ENCODE measurements around the gene RPE65. TPM values are rescaled to one million over a fixed set of nuclear protein-coding genes. Genes with fewer than 3 reads are reported as not detected.

Gene RPE65
- total RNA-seq (2012; rRNA removed): under 0.01 TPM in 1 of 2 replicates, not detected in the other
- polyA plus RNA-seq (2012; rRNA removed): not detected in 2 replicates
- polyA plus RNA-seq (2012; cell fraction: cytosol; rRNA removed): not detected in 2 replicates
- not detected in 2 replicates for polyA plus RNA-seq (2012; cell fraction: nucleus; rRNA removed; ENCODE audit: low replicate concordance)
- not detected for Bru-seq, nascent RNA
- BruChase-seq, experiment 1, labeled RNA remaining after a 6-hour chase: percentile 7 among the genes with signal in this experiment
- BruChase-seq, experiment 2, labeled RNA remaining after a 2-hour chase: not detected
- long read RNA-seq: 0 reads

DNA sequence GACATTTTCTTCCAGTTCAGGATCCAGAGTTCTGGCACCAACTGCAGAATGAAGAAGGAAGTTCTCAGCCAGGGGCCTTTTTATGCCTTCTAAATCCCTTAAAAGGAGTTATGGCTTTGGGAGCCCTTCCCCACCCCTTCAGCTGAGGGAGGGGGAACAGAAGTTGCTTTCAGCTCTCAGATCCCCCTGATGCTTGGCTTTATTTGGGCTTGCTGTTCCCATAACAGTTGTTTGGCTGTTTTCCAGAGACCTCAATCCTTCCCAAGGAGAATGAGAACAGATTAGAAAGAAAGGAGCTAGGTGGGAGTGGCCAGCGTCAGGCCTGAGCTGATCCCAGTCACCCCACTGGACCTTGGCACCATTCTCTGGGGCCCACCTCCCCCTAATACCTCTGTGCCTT is at the start of gene RPE65:
TSS of gene RPE65 (minus strand) at position 54 of the 400 bp plus-strand sequence. CDS start at position 5, 49 bp downstream.
- Histone ChIP-seq H3K23ac (ENCODE audit: low read depth, low read length) (no peak within 1 kb of the TSS), H3K56ac (ENCODE audit: extremely low read depth, insufficient read depth, low read length) (no peak within 1 kb of the TSS), H2AK9ac (replicated peaks; ENCODE audit: low read depth, low read length, poor library complexity) (no peak within 1 kb of the TSS), H3K27me3 (ENCODE audit: control insufficient read depth, insufficient read depth, low read length) (no peaks in the 10 kb centered on the region), H3K9ac (ENCODE audit: low read depth, low read length) (no peak within 1 kb of the TSS), H3K79me1 (ENCODE audit: low read depth in 1 of 2, low read length in 2 of 2) (no peaks in the 10 kb centered on the region), H4K91ac (ENCODE audit: insufficient read depth, low read depth, low read length) (no peak within 1 kb of the TSS), H3K4me2 (ENCODE audit: low read depth, low read length) (no peak within 1 kb of the TSS), H2AK5ac (ENCODE audit: low read depth, low read length) (no peak within 1 kb of the TSS), H3K4me1 (ENCODE audit: control insufficient read depth, insufficient read depth, low read length) (no peaks in the 10 kb centered on the region), H3K9me3 (ENCODE audit: control insufficient read depth, insufficient read depth, low read length) (no peaks in the 10 kb centered on the region), H3K9me1 (ENCODE audit: insufficient read depth, low read length) (no peaks in the 10 kb centered on the region; the same call in 1 of the 2 replicates), H3K14ac (replicated peaks; ENCODE audit: low read depth, low read length) (no peak within 1 kb of the TSS; the same call in 1 of the 2 replicates), H2BK5ac (ENCODE audit: low read depth, low read length, poor library complexity, severe bottlenecking) (no peak within 1 kb of the TSS), H4K20me1 (ENCODE audit: insufficient read depth, low read length) (no peaks in the 10 kb centered on the region), H2BK20ac (ENCODE audit: low read depth, low read length) (no peak within 1 kb of the TSS), H3K4me3 (ENCODE audit: insufficient read depth, low read depth, low read length) (no peak within 1 kb of the TSS), H2BK120ac (ENCODE audit: low read depth, low read length) (no peak within 1 kb of the TSS), H2AFZ (replicated peaks; ENCODE audit: low read length, poor library complexity) (no peak within 1 kb of the TSS), H4K8ac (ENCODE audit: low read depth in 2 of 2, low read length in 2 of 2) (no peak within 1 kb of the TSS), H3K4ac (ENCODE audit: low read depth, low read length) (no peak within 1 kb of the TSS), H2BK15ac (ENCODE audit: low read depth, low read length) (no peak within 1 kb of the TSS), H3K36me3 (ENCODE audit: control insufficient read depth, insufficient read depth, low read length) (no peaks in the 10 kb centered on the region), H3K18ac (ENCODE audit: low read depth, low read length) (no peak within 1 kb of the TSS), H3K27ac (ENCODE audit: insufficient read depth, low read length) (no peak within 1 kb of the TSS), H4K5ac (ENCODE audit: low read depth, low read length) (no peak within 1 kb of the TSS)
- BruUV-seq (replicated peaks): no TSS peak
- in situ Hi-C loops (cut with MboI; ENCODE audit: low sequenced_read_pairs) (loop anchor here (25.0 kb wide), 1 partner anchor 1287 kb away; no protein-coding TSS in a partner anchor), dilution Hi-C loops (cut with HindIII; ENCODE audit: low sequenced_read_pairs, unreplicated experiment) (no loop called here), intact Hi-C loops (cut with micrococcal nuclease) (loop anchor here (10.0 kb wide), 1 partner anchor 215 kb away; the partner anchor contains the start of gene WLS)
- CTCF ChIA-PET: interaction anchor here (0.5 kb wide), 1 partner anchor 107 kb away, joined by 3 read pairs; no protein-coding TSS in a partner anchor
- DNase-seq (no peak), ATAC-seq (ENCODE audit: low read depth) (no peak)
- POLR2A ChIA-PET (ENCODE audit: unreplicated experiment): no interaction called here
- WGBS, 2 experiments (ENCODE audit: extremely low coverage in 2 of 2, insufficient read length in 1 of 2): no CpG with 5 or more reads among the region's 1 CpG
- TF ChIP-seq, protein P1, sequence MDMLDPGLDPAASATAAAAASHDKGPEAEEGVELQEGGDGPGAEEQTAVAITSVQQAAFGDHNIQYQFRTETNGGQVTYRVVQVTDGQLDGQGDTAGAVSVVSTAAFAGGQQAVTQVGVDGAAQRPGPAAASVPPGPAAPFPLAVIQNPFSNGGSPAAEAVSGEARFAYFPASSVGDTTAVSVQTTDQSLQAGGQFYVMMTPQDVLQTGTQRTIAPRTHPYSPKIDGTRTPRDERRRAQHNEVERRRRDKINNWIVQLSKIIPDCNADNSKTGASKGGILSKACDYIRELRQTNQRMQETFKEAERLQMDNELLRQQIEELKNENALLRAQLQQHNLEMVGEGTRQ (IDR thresholded peaks at IDR 0.05; ENCODE audit: low read depth, low read length): no peak
- TF ChIP-seq POLR2A (IDR thresholded peaks at IDR 0.05; ENCODE audit: low read depth, low read length): no peak
- no peak for TF ChIP-seq SMC3 (IDR thresholded peaks at IDR 0.05; ENCODE audit: low read depth, low read length)
- TF ChIP-seq CEBPB (IDR thresholded peaks at IDR 0.05; ENCODE audit: low read depth, low read length): no peak
- TF ChIP-seq, protein P2, sequence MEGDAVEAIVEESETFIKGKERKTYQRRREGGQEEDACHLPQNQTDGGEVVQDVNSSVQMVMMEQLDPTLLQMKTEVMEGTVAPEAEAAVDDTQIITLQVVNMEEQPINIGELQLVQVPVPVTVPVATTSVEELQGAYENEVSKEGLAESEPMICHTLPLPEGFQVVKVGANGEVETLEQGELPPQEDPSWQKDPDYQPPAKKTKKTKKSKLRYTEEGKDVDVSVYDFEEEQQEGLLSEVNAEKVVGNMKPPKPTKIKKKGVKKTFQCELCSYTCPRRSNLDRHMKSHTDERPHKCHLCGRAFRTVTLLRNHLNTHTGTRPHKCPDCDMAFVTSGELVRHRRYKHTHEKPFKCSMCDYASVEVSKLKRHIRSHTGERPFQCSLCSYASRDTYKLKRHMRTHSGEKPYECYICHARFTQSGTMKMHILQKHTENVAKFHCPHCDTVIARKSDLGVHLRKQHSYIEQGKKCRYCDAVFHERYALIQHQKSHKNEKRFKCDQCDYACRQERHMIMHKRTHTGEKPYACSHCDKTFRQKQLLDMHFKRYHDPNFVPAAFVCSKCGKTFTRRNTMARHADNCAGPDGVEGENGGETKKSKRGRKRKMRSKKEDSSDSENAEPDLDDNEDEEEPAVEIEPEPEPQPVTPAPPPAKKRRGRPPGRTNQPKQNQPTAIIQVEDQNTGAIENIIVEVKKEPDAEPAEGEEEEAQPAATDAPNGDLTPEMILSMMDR (conservative IDR thresholded peaks at IDR 0.05; ENCODE audit: low read depth, low read length): no peak
- no peak for TF ChIP-seq RFX5 (IDR thresholded peaks at IDR 0.05; ENCODE audit: low read depth, low read length)
- no peak for TF ChIP-seq BHLHE40 (IDR thresholded peaks at IDR 0.05; ENCODE audit: low read depth, low read length)
- no peak for TF ChIP-seq RCOR1 (IDR thresholded peaks at IDR 0.05; ENCODE audit: insufficient replicate concordance, low read length)
- no peak for TF ChIP-seq NFE2L2 (IDR thresholded peaks at IDR 0.05; ENCODE audit: low read depth, low read length)
- TF ChIP-seq, protein P3, sequence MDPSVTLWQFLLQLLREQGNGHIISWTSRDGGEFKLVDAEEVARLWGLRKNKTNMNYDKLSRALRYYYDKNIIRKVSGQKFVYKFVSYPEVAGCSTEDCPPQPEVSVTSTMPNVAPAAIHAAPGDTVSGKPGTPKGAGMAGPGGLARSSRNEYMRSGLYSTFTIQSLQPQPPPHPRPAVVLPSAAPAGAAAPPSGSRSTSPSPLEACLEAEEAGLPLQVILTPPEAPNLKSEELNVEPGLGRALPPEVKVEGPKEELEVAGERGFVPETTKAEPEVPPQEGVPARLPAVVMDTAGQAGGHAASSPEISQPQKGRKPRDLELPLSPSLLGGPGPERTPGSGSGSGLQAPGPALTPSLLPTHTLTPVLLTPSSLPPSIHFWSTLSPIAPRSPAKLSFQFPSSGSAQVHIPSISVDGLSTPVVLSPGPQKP (IDR thresholded peaks at IDR 0.05; ENCODE audit: borderline replicate concordance, low read depth, low read length): no peak
- no peak for TF ChIP-seq MAZ (IDR thresholded peaks at IDR 0.05; ENCODE audit: borderline replicate concordance, low read depth, low read length)
- TF ChIP-seq MAFK (IDR thresholded peaks at IDR 0.05; ENCODE audit: low read depth, low read length): no peak
- no peak for TF ChIP-seq MXI1 (IDR thresholded peaks at IDR 0.05; ENCODE audit: borderline replicate concordance, low read depth, low read length)
- no peak for TF ChIP-seq CHD1 (IDR thresholded peaks at IDR 0.05; ENCODE audit: low read depth, low read length)
- no peak for TF ChIP-seq FOS (IDR thresholded peaks at IDR 0.05; ENCODE audit: low read depth, low read length)
- TF ChIP-seq RAD21 (IDR thresholded peaks at IDR 0.05; ENCODE audit: low read length): no peak

Measured in IMR-90 (cell line).